AG10803 (cell line): Measurements from ENCODE around the gene ARRB1.
A peak's percentile ranks its signal among the peaks of the same experiment; 100 is the strongest.
"Not testable (repeated sequence)": the region's sequence is repeated elsewhere in the genome, so short reads cannot be mapped to it uniquely, and the experiment has no call there.

ENCODE experiments used
- DNase-seq: peaks from one replicate; pipeline ENCODE4 v3.0.0; 2010; ENCODE audit warnings: low read depth
- H3K4me3 ChIP-seq: 2 replicates; pipeline ENCODE4 v1.5.1; 2011; ENCODE audit warnings: mild to moderate bottlenecking, low read length, control low read depth
- TF ChIP-seq, protein P1 (sequence below): conservative IDR thresholded peaks from 2 replicates; pipeline ENCODE4 v1.5.1; 2011; ENCODE audit warnings: mild to moderate bottlenecking, low read length, control low read depth, inconsistent platforms

ARRB1 gene

DNA sequence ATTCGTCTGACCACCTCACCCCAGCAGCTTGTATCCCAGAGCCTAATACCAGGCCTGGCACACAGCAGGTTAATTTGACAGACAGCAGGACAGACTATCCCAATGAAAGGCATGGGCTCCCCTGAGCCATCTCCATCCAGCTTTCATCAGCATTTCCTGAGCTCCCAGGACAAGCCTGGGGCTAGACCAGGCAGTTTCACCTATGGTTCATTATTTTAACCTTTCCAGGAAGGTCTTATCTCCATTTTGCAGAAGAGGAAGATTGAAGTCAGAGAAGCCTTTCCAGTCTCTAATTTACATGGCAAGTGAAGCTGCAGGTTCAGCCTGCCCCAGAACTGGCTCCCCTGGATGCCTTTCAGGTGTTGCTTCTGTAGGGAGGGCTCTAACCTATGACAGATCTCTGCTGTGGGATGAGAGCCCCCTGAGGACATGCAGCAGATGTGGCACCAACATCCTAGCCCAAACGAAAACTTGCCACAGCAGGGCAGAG, 17.0 kb downstream of the ARRB1 start:
- no peak for DNase-seq
- TF ChIP-seq, protein P1, sequence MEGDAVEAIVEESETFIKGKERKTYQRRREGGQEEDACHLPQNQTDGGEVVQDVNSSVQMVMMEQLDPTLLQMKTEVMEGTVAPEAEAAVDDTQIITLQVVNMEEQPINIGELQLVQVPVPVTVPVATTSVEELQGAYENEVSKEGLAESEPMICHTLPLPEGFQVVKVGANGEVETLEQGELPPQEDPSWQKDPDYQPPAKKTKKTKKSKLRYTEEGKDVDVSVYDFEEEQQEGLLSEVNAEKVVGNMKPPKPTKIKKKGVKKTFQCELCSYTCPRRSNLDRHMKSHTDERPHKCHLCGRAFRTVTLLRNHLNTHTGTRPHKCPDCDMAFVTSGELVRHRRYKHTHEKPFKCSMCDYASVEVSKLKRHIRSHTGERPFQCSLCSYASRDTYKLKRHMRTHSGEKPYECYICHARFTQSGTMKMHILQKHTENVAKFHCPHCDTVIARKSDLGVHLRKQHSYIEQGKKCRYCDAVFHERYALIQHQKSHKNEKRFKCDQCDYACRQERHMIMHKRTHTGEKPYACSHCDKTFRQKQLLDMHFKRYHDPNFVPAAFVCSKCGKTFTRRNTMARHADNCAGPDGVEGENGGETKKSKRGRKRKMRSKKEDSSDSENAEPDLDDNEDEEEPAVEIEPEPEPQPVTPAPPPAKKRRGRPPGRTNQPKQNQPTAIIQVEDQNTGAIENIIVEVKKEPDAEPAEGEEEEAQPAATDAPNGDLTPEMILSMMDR = no peak
- H3K4me3 ChIP-seq = no peak overlapping the region

DNA sequence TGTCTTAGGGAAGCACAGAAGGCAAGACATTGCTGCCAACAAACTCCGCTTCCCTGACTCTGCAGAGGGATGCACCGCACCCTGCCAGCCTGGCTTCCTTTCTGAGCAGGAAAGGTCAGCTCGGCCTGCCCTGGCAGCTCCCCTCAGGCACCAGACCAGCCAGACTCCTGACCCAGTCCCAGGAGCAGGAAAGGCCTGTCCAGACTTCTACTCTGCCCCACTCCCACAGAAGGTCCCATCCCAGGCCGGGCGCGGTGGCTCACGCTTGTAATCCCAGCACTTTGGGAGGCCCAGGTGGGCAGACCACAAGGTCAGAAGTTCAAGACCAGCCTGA, 17.7 kb downstream of the ARRB1 start:
- DNase-seq = no peak
- TF ChIP-seq, protein P1 = no peak
- H3K4me3 ChIP-seq = no peak overlapping the region

GRCh38 chr11:75333022-75333806, 18.2 kb downstream of the ARRB1 start:
- no peak for DNase-seq
- no peak overlapping the region for H3K4me3 ChIP-seq
- TF ChIP-seq, protein P1 = no peak

- DNase-seq, H3K4me3 ChIP-seq: not testable (repeated sequence)
Measured at GRCh38 chr11:75331761-75332160, 19.7 kb downstream of the ARRB1 start.

DNA sequence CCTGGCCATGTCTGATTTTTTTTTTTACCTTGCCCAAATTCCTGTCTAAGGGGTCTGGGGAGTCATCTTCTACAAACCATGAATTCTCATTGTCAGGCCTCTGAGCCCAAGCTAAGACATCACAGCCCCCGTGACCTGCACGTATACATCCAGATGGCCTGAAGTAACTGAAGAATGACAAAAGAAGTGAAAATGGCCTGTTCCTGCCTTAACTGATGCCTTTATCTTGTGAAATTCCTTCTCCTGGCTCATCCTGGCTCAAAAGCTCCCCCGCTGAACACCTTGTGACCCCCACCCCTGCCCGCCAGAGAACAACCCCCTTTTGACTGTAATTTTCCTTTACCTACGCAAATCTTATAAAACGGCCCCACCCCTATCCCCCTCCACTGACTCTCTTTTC, 20.2 kb downstream of the ARRB1 start:
- DNase-seq, H3K4me3 ChIP-seq: not testable (repeated sequence)

DNA sequence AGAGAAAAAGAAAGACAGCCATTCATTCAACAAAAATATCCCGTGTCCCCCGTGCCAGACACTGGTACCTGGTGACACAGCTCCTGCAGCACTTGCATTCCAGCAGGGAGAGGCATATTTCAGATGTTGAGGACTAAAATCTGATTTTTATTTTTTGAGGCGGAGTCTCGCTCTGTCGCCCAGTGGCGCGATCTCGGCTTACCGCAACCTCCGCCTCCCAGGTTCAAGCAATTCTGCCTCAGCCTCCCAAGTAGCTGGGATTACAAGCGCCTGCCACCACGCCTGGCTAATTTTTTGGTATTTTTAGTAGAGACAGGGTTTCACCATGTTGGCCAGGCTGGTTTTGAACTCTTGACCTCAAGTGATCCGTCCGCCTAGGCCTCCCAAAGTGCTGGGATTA, 20.6 kb downstream of the ARRB1 start:
- not testable (repeated sequence) for DNase-seq, H3K4me3 ChIP-seq

DNA sequence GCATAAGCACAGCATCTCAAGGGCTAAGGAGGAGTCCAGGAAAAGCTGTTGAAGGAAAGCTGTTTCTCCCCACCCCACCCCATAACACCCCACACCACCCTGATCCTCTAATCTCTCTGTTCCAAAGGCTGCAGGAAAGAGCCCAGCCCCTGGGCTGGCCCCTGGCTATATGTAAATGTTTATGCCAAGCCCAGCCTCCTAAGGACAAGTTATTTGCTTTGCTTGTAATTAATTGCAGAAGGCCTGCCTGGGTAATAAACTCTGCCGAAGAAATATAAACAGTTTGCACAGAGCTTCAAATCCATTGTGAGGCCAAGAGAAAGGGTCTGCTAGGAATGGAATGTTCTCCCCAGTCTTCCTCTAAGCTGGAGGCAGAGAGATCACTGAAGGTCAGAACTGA, 21.2 kb downstream of the ARRB1 start:
- TF ChIP-seq, protein P1 = no peak
- DNase-seq = no peak
- no peak overlapping the region for H3K4me3 ChIP-seq

GRCh38 chr11:75328426-75329277, 22.8 kb downstream of the ARRB1 start:
- peak; percentile 70 for DNase-seq
- no peak overlapping the region for H3K4me3 ChIP-seq
- TF ChIP-seq, protein P1 = peak; percentile 87
